Astrocyte (in vitro differentiated cells and primary cell): ENCODE data around the gene TCF7.

Experiments
- EZH2 ChIP-seq: IDR thresholded peaks from 2 replicates; pipeline ENCODE4 v1.6.1; 2012; ENCODE audit warnings: mild to moderate bottlenecking, low read length, inconsistent platforms; ENCODE audit not compliant: insufficient read depth
- TF ChIP-seq, protein P1 (sequence below): IDR thresholded peaks from 2 replicates; pipeline ENCODE4 v1.5.1; 2011; ENCODE audit warnings: low read depth, mild to moderate bottlenecking, inconsistent platforms, low read length, moderate library complexity; ENCODE audit not compliant: insufficient read depth

DNA sequence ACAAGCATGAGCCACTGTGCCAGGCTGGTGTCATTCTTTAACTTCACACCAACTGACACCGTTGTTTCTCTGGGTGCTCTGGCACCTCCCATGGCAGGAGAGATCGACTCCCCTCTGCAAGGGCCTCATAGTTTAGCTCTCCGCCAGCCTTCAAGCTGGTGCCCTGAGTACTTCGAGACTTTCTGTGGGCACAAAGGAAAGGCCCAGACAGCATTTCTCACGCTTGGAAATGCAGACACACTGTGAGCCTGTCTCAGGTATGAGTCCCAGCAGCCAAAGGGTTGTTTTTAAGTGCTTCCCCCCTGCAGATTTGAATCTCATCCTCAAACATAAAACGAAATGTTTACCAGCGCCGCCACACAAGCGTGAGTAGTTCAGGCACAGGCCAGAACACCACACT is 11.1 kb upstream of the TCF7 start:
- TF ChIP-seq, protein P1, sequence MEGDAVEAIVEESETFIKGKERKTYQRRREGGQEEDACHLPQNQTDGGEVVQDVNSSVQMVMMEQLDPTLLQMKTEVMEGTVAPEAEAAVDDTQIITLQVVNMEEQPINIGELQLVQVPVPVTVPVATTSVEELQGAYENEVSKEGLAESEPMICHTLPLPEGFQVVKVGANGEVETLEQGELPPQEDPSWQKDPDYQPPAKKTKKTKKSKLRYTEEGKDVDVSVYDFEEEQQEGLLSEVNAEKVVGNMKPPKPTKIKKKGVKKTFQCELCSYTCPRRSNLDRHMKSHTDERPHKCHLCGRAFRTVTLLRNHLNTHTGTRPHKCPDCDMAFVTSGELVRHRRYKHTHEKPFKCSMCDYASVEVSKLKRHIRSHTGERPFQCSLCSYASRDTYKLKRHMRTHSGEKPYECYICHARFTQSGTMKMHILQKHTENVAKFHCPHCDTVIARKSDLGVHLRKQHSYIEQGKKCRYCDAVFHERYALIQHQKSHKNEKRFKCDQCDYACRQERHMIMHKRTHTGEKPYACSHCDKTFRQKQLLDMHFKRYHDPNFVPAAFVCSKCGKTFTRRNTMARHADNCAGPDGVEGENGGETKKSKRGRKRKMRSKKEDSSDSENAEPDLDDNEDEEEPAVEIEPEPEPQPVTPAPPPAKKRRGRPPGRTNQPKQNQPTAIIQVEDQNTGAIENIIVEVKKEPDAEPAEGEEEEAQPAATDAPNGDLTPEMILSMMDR, result no peak
- no peak for TF ChIP-seq EZH2
